ENCODE data around the gene LRRTM4. TPM values are rescaled to one million over a fixed set of nuclear protein-coding genes. Genes with fewer than 3 reads are reported as not detected.

LRRTM4 gene
- total RNA-seq, 1 experiment from 2014 or later: 12.0 TPM

DNA sequence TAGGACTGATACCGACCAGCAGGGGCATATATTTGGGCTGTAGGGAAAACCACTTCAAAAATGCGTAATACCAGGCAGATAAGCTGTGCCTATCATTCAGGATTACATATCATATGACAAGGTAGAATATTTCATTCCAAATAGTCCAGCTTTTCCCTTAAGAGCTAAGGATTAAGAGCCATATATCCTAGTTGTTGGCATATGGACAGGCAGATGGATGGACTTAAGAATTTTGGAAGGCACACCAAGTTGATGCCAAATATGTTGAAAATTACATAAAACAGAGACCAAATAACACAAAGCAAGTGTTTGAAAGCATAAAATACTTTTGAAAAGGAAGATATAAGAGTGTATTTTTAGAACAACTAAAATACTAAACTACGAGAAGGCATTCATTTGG, 52.1 kb downstream of the LRRTM4 start:
- H3K9me3 ChIP-seq (ENCODE audit: control insufficient read depth, low read depth, low read length): no peaks in the 10 kb centered on the region
- no peaks in the 10 kb centered on the region for H3K4me1 ChIP-seq (ENCODE audit: insufficient read depth, low read length)
- H3K9me3 Mint-ChIP-seq: no peaks in the 10 kb centered on the region
- no peak overlapping the region for H3K9ac ChIP-seq (ENCODE audit: extremely low read depth, insufficient read length, low read length)
- TF ChIP-seq, protein P1, sequence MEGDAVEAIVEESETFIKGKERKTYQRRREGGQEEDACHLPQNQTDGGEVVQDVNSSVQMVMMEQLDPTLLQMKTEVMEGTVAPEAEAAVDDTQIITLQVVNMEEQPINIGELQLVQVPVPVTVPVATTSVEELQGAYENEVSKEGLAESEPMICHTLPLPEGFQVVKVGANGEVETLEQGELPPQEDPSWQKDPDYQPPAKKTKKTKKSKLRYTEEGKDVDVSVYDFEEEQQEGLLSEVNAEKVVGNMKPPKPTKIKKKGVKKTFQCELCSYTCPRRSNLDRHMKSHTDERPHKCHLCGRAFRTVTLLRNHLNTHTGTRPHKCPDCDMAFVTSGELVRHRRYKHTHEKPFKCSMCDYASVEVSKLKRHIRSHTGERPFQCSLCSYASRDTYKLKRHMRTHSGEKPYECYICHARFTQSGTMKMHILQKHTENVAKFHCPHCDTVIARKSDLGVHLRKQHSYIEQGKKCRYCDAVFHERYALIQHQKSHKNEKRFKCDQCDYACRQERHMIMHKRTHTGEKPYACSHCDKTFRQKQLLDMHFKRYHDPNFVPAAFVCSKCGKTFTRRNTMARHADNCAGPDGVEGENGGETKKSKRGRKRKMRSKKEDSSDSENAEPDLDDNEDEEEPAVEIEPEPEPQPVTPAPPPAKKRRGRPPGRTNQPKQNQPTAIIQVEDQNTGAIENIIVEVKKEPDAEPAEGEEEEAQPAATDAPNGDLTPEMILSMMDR (conservative IDR thresholded peaks at IDR 0.05): peak; percentile 44; the same call in 2 of the 3 replicates
- H2BK20ac ChIP-seq (ENCODE audit: low read depth, low read length, poor library complexity, severe bottlenecking): no peak overlapping the region
- H3T11ph ChIP-seq (ENCODE audit: low read length): no peak overlapping the region
- no peaks in the 10 kb centered on the region for H4K20me1 ChIP-seq (ENCODE audit: control insufficient read depth, insufficient read depth, insufficient read length)
- H4K8ac ChIP-seq (replicated peaks; ENCODE audit: insufficient read length, low read depth, low read length): no peak overlapping the region
- no peaks in the 10 kb centered on the region; a peak in 1 of 7 replicates for H3K36me3 Mint-ChIP-seq (ENCODE audit: insufficient read depth in 1 of 3, low read depth in 3 of 3)
- H3K27ac Mint-ChIP-seq: no peak overlapping the region
- DNase-seq: no peak
- no peaks in the 10 kb centered on the region for H3K27me3 ChIP-seq (ENCODE audit: insufficient read depth, low read length)
- no CpG with 5 or more reads among the region's 3 CpGs for WGBS (ENCODE audit: extremely low coverage, insufficient read length, low lambda C conversion rate)
- no peak overlapping the region for H3K14ac ChIP-seq (ENCODE audit: insufficient read depth, low read length)
- no peak overlapping the region for H2BK12ac ChIP-seq (ENCODE audit: insufficient read length, low read depth, low read length)
- no peak overlapping the region for H4K91ac ChIP-seq (ENCODE audit: insufficient read length, low read depth, low read length)
- no peak overlapping the region for H3K18ac ChIP-seq (ENCODE audit: insufficient read length, low read depth, low read length)
- no peak overlapping the region for H3K23ac ChIP-seq (ENCODE audit: insufficient read length, low read depth, low read length)
- no peak overlapping the region for H2BK15ac ChIP-seq (ENCODE audit: low read depth, low read length)
- H2AFZ ChIP-seq (ENCODE audit: low read length): no peak overlapping the region
- H3K23me2 ChIP-seq (ENCODE audit: insufficient read length, low read depth, low read length, poor library complexity, severe bottlenecking): no peaks in the 10 kb centered on the region
- 0 out of 4 replicates have a peak, but pooled peaks cover 0 to 3% of the 10 kb centered on the region in 2 experiments for H3K4me1 Mint-ChIP-seq
- H4K5ac ChIP-seq (ENCODE audit: insufficient read length, low read depth, low read length): no peak overlapping the region
- no peaks in the 10 kb centered on the region for H3K27me3 Mint-ChIP-seq (ENCODE audit: low read depth)
- no peaks in the 10 kb centered on the region for H3K79me1 ChIP-seq (ENCODE audit: insufficient read depth, low read depth, low read length, poor library complexity, severe bottlenecking)
- H3K4ac ChIP-seq (ENCODE audit: low read depth, low read length): no peak overlapping the region
- no peak overlapping the region for H3K27ac ChIP-seq (ENCODE audit: insufficient read length, low read depth, low read length)
- no peak overlapping the region for H3K4me3 Mint-ChIP-seq
- H2BK5ac ChIP-seq (ENCODE audit: insufficient read length, low read length): no peak overlapping the region
- no peaks in the 10 kb centered on the region for H3K79me2 ChIP-seq (ENCODE audit: insufficient read depth, low read length)
- H2AK5ac ChIP-seq (ENCODE audit: insufficient read length, low read length): no peak overlapping the region
- no peak overlapping the region for H3K56ac ChIP-seq (ENCODE audit: insufficient read length, low read depth, low read length)
- H2BK120ac ChIP-seq (ENCODE audit: low read depth, low read length, poor library complexity, severe bottlenecking): no peak overlapping the region
- no peak overlapping the region for H3K4me2 ChIP-seq (ENCODE audit: insufficient read depth, insufficient read length, low read length)
